GM06990 (cell line): ENCODE data around the gene KNCN.

Source experiments
- DNase-seq: peaks from one replicate; pipeline ENCODE4 v3.0.0-alpha.2; 2011; ENCODE audit not compliant: insufficient read length; ENCODE audit errors: extremely low read depth
- H3K27me3 ChIP-seq: replicated peaks from 2 replicates; pipeline ENCODE4 v1.6.0; 2011; ENCODE audit warnings: low read length; ENCODE audit not compliant: control insufficient read depth, insufficient read depth
- H3K36me3 ChIP-seq: 2 replicates; pipeline ENCODE4 v1.5.1; 2011; ENCODE audit warnings: low read length; ENCODE audit not compliant: control insufficient read depth, insufficient read depth
- H3K4me3 ChIP-seq: replicated peaks from 2 replicates; pipeline ENCODE4 v1.5.1; 2011; ENCODE audit warnings: low read depth, mild to moderate bottlenecking, control low read depth, low read length
- CTCF ChIP-seq: IDR thresholded peaks from 2 replicates; pipeline ENCODE4 v1.5.1; 2011; ENCODE audit warnings: low read length, control low read depth, mild to moderate bottlenecking, inconsistent platforms; ENCODE audit not compliant: insufficient read depth, poor library complexity, severe bottlenecking

Gene KNCN

GRCh38 chr1:46553506-46553905, 2.1 kb upstream of the KNCN start:
- Histone ChIP-seq H3K36me3 (peaks cover 3% of the 10 kb centered on the region; the same call in 1 of the 2 replicates), H3K4me3 (no peak overlapping the region), H3K27me3 (no peaks in the 10 kb centered on the region; the same call in none of the 2 replicates)
- no peak for DNase-seq
- no peak for TF ChIP-seq CTCF

- TF ChIP-seq CTCF, result no peak
- Histone ChIP-seq H3K27me3 (no peaks in the 10 kb centered on the region; the same call in none of the 2 replicates), H3K36me3 (no peaks in the 10 kb centered on the region), H3K4me3 (no peak overlapping the region)
- no peak for DNase-seq
Measured at GRCh38 chr1:46552357-46553237, 1.1 kb upstream of the KNCN start.

GRCh38 chr1:46550751-46551231, 656 bp downstream of the KNCN start:
- H3K27me3 ChIP-seq, result no peaks in the 10 kb centered on the region; the same call in none of the 2 replicates
- DNase-seq, result no peak
- no peak for TF ChIP-seq CTCF
- H3K4me3 ChIP-seq, result no peak overlapping the region
- no peaks in the 10 kb centered on the region for H3K36me3 ChIP-seq

GRCh38 chr1:46549697-46550681, 1.5 kb downstream of the KNCN start:
- no peak for TF ChIP-seq CTCF
- no peaks in the 10 kb centered on the region for H3K36me3 ChIP-seq
- no peak for DNase-seq
- no peak overlapping the region for H3K4me3 ChIP-seq
- peaks cover 2% of the 10 kb centered on the region for H3K27me3 ChIP-seq

GRCh38 chr1:46547481-46548383, 3.7 kb downstream of the KNCN start:
- peak; percentile 45 for TF ChIP-seq CTCF
- no peaks in the 10 kb centered on the region for H3K36me3 ChIP-seq
- H3K4me3 ChIP-seq, result no peak overlapping the region
- DNase-seq, result no peak
- peaks cover 7% of the 10 kb centered on the region for H3K27me3 ChIP-seq
